K562 (cell line): ENCODE measurements around the gene MADD. TPM values are rescaled to one million over a fixed set of nuclear protein-coding genes. Genes with fewer than 3 reads are reported as not detected.

Source experiments
- ATAC-seq: fragments of 200-7000 bp; cut with Tn5 transposase; 3 replicates; pipeline ENCODE4 v1.9.1; 2020; ENCODE audit warnings: moderate library complexity
- BruUV-seq: library from RNA; stranded (reverse); fragments of 400-500 nt; replicated peaks from 2 replicates; lab custom pipeline; 2021; lab: Mats Ljungman, UMichigan
- CTCF ChIA-PET: fragments of 300-600 bp; formaldehyde crosslinking; extraction: SDS; loops from one replicate; lab custom pipeline; 2021; ENCODE audit warnings: low intra/inter-chr PET ratio; lab: Yijun Ruan, JAX
- POLR2A ChIA-PET: fragments of 300-600, 350-650 bp; sonication (Branson Sonifier 250); formaldehyde crosslinking; extraction: SDS; loops from one replicate; lab custom pipeline; 2021; ENCODE audit warnings: antibody characterized with exemption, inconsistent platforms; lab: Yijun Ruan, JAX
- DNase-seq, 4 experiments: peaks; one replicate each; pipeline versions ENCODE4 v3.0.0 to v3.0.0-alpha.2; 2011 to 2018; ENCODE audit warnings: low spot score in 3 of 4, mixed read lengths in 3 of 4; ENCODE audit errors: extremely low read depth in 1 of 4
- FAIRE-seq: peaks from 2 replicates; lab custom pipeline; 2011; peaks lifted over from hg19 to GRCh38; lab: Jason Lieb, UNC
- H2AFZ ChIP-seq: 2 replicates; pipeline ENCODE4 v1.6.0; 2011; ENCODE audit warnings: low read depth, low read length, control low read depth, inconsistent platforms
- H3K27ac ChIP-seq: fragments of 200-600 bp; 3 replicates; pipeline ENCODE4 v1.8.0; 2011; ENCODE audit warnings: low read depth, mild to moderate bottlenecking, control low read depth, inconsistent platforms, low read length, moderate library complexity, mixed read lengths; ENCODE audit errors: extremely low read depth
- H3K27me3 ChIP-seq, 2 experiments: fragments of 300-600 bp in 1 of 2; 2 replicates in 1 of 2; 3 replicates in 1 of 2; pipeline versions ENCODE4 v1.6.0 to v1.8.0; 2011; ENCODE audit warnings: inconsistent platforms in 2 of 2, low read length in 2 of 2, mild to moderate bottlenecking in 1 of 2, mixed read lengths in 1 of 2, moderate library complexity in 1 of 2; ENCODE audit not compliant: control insufficient read depth in 2 of 2, insufficient read depth in 2 of 2
- H3K36me3 ChIP-seq: fragments of 300-600 bp; 3 replicates; pipeline ENCODE4 v1.8.0; 2011; ENCODE audit warnings: mild to moderate bottlenecking, low read length, inconsistent platforms; ENCODE audit not compliant: control insufficient read depth, insufficient read depth
- H3K4me1 ChIP-seq, 2 experiments: fragments of 200-600 bp in 1 of 2; replicated peaks in 1 of 2; 2 replicates in 1 of 2; 3 replicates in 1 of 2; pipeline versions ENCODE4 v1.5.1 to v1.8.0; 2011; ENCODE audit warnings: inconsistent platforms in 2 of 2, low read length in 2 of 2, mild to moderate bottlenecking in 1 of 2, mixed read lengths in 1 of 2, moderate library complexity in 1 of 2; ENCODE audit not compliant: control insufficient read depth in 2 of 2, insufficient read depth in 2 of 2
- H3K4me2 ChIP-seq: 2 replicates; pipeline ENCODE4 v1.6.1; 2011; ENCODE audit warnings: low read length, control low read depth, inconsistent platforms, mixed read lengths; ENCODE audit not compliant: insufficient read depth
- H3K4me3 ChIP-seq: fragments of 200-600 bp; sonication (generic), shearing (Covaris generic); 2 replicates; pipeline ENCODE4 v1.5.1; 2016; ENCODE audit warnings: control low read depth, inconsistent platforms
- H3K79me2 ChIP-seq: fragments of 200-600 bp; 3 replicates; pipeline ENCODE4 v1.8.0; 2011; ENCODE audit warnings: low read length, inconsistent platforms; ENCODE audit not compliant: control insufficient read depth, insufficient read depth
- H3K9ac ChIP-seq, 2 experiments: 2 replicates each; pipeline versions ENCODE4 v1.6.0 to v1.6.1; 2011; ENCODE audit warnings: low read depth in 2 of 2, low read length in 2 of 2, control low read depth in 1 of 2, inconsistent platforms in 1 of 2, mild to moderate bottlenecking in 1 of 2, mixed read lengths in 1 of 2; ENCODE audit not compliant: insufficient read depth in 1 of 2
- H3K9me1 ChIP-seq: one replicate; pipeline ENCODE4 v1.6.0; 2011; ENCODE audit warnings: inconsistent platforms, mild to moderate bottlenecking, low read length, moderate library complexity; ENCODE audit not compliant: control insufficient read depth, insufficient read depth
- H3K9me3 ChIP-seq: replicated peaks from 2 replicates; pipeline ENCODE4 v1.5.1; 2011; ENCODE audit warnings: low read depth, low read length, inconsistent platforms; ENCODE audit not compliant: control insufficient read depth, insufficient read depth
- H4K20me1 ChIP-seq: replicated peaks from 2 replicates; pipeline ENCODE4 v1.6.1; 2011; ENCODE audit warnings: low read length, inconsistent platforms, mixed read lengths; ENCODE audit not compliant: control insufficient read depth, insufficient read depth
- ARHGAP35 ChIP-seq: fragments of 450-650 bp; IDR thresholded peaks from 2 replicates; pipeline ENCODE4 v1.6.1; 2018; ENCODE audit not compliant: partially characterized antibody
- ARID2 ChIP-seq: fragments of 450-650 bp; IDR thresholded peaks from 2 replicates; pipeline ENCODE4 v1.6.1; 2017; ENCODE audit warnings: antibody characterized with exemption, mild to moderate bottlenecking
- CBFA2T3 ChIP-seq: fragments of 450-650 bp; IDR thresholded peaks from 2 replicates; pipeline ENCODE4 v1.6.1; 2017
- ELF4 ChIP-seq: fragments of 450-650 bp; formaldehyde crosslinking; IDR thresholded peaks from 2 replicates; pipeline ENCODE4 v1.4.0; 2022; ENCODE audit warnings: missing genetic modification characterization
- FOXJ2 ChIP-seq: fragments of 200-800 bp; sonication (Bioruptor generic); IDR thresholded peaks from 2 replicates; pipeline ENCODE4 v1.6.1; 2016; ENCODE audit warnings: missing genetic modification characterization, missing compliant biosample characterization
- KDM1A ChIP-seq, 2 experiments: fragments of 450-650 bp; IDR thresholded peaks; 2 replicates each; pipeline ENCODE4 v1.6.1; 2016; ENCODE audit warnings: mild to moderate bottlenecking in 2 of 2
- MLLT1 ChIP-seq, 2 experiments: fragments of 450-650 bp; IDR thresholded peaks; 2 replicates each; pipeline ENCODE4 v1.6.1; 2016
- NR3C1 ChIP-seq: sonication (generic); formaldehyde crosslinking; IDR thresholded peaks from 2 replicates; pipeline ENCODE4 v1.8.1; 2022; ENCODE audit warnings: missing genetic modification reagents
- PHF20 ChIP-seq: fragments of 450-650 bp; IDR thresholded peaks from 2 replicates; pipeline ENCODE4 v1.6.1; 2018; ENCODE audit not compliant: partially characterized antibody
- WGBS: fragments of 100-300 bp; shearing (Covaris generic); methylation state at CpG from one replicate; pipeline ENCODE4 v1.1.6; 2016; ENCODE audit warnings: low coverage, mixed read lengths; ENCODE audit not compliant: insufficient coverage; ENCODE audit errors: missing lambda C conversion rate; 5-methylcytosine and 5-hydroxymethylcytosine counted together
- in situ Hi-C: fragments of 300-500 bp; cut with MboI; formaldehyde crosslinking; loops from 4 replicates; pipeline ENCODE4 v1.15.0; 2018; ENCODE audit warnings: inconsistent platforms, mixed read lengths
- intact Hi-C: fragments of 100-400 bp; cut with micrococcal nuclease; formaldehyde crosslinking; loops from 2 replicates; pipeline ENCODE4 v1.14.2; 2022
- polyA plus RNA-seq, 8 experiments: library from polyadenylated mRNA; depleted of rRNA in 4 of 8; stranded (reverse) in 5 of 8; unstranded in 3 of 8; fragments of >200 nt; fragmentation: Nextera tagmentation in 2 of 8; fragmentation: Illumina TruSeq in 1 of 8; extraction: Ambion mirVana in 2 of 8; extraction: Trizol in 1 of 8; gene quantifications; 2 replicates each; pipeline versions ENCODE4 v1.2.1 to v1.2.3, GENCODE V29; 2011 to 2014; ENCODE audit warnings: inconsistent platforms in 1 of 8, missing spikeins in 1 of 8
- total RNA-seq, 7 experiments: library from RNA; depleted of rRNA in 6 of 7; stranded (reverse); fragments of >200 nt in 6 of 7; fragmentation: Illumina TruSeq in 2 of 7; extraction: Trizol in 2 of 7; gene quantifications; 2 replicates each; pipeline versions ENCODE4 v1.2.1 to v1.2.3, GENCODE V29; 2011 to 2021; ENCODE audit warnings: low replicate concordance in 1 of 7

MADD gene
- total and polyA plus RNA-seq, 9 of the 15 experiments (the other 6 are each of a cell fraction or from before 2014, with no cell fraction given) = 0.68 to 57.6 (median 33.6) TPM

GRCh38 chr11:47340010-47340409 is 70.1 kb downstream of the MADD start:
- FAIRE-seq = no peak
- ChIA-PET POLR2A (interaction anchor here (0.6 kb wide), 1 partner anchor 578 kb away, joined by 4 read pairs; no protein-coding TSS in a partner anchor), CTCF (no interaction called here)
- 0 out of 4 replicates have a peak, but pooled peaks of 1 of the 2 experiments have one; percentile 46 for TF ChIP-seq MLLT1 (IDR thresholded peaks at IDR 0.05)
- 0 out of 2 replicates have a peak, but pooled peaks have one; percentile 27 for TF ChIP-seq ELF4 (CRISPR knock-in tag)
- TF ChIP-seq CBFA2T3 = 0 out of 2 replicates have a peak, but pooled peaks have one; percentile 6
- peak; percentile 52 for TF ChIP-seq PHF20
- TF ChIP-seq NR3C1 (CRISPR knock-in tag) = no peak
- TF ChIP-seq ARID2 = peak; percentile 9; the same call in 1 of the 2 replicates
- TF ChIP-seq ARHGAP35 = peak; percentile 53
- no peak for TF ChIP-seq FOXJ2 (tag)
- peak in 1 of 2 experiments; percentile 66; a peak in 1 of 4 replicates for TF ChIP-seq KDM1A (IDR thresholded peaks at IDR 0.05)
- in situ Hi-C loops (loop anchor here (10.0 kb wide), 1 partner anchor 165 kb away; the partner anchor contains the start of gene ARFGAP2), intact Hi-C loops (no loop called here)
- H3K79me2 ChIP-seq = no peaks in the 10 kb centered on the region
- H3K9me3 ChIP-seq = no peaks in the 10 kb centered on the region
- no peak for DNase-seq
- H3K4me1 ChIP-seq = peaks cover 6 to 51% of the 10 kb centered on the region in 2 experiments; a peak in 3 of 5 replicates
- H3K36me3 ChIP-seq = no peaks in the 10 kb centered on the region
- no peak overlapping the region for H3K4me3 ChIP-seq
- H3K4me2 ChIP-seq = no peak overlapping the region
- ATAC-seq = no peak
- peaks cover 4 to 20% of the 10 kb centered on the region in 2 experiments; a peak in 3 of 5 replicates for H3K27me3 ChIP-seq
- H2AFZ ChIP-seq = no peak overlapping the region
- WGBS = 57% methylated on average over 9 of the region's 9 CpGs
- no TSS peak for BruUV-seq
- no peak overlapping the region for H3K27ac ChIP-seq
- H4K20me1 ChIP-seq = no peaks in the 10 kb centered on the region
- H3K9me1 ChIP-seq = peaks cover 2% of the 10 kb centered on the region
- H3K9ac ChIP-seq = no peak overlapping the region
